Dedifferentiated amniotic fluid mesenchymal stem cell (primary cell): Measurements from ENCODE around the gene DSEL.
A peak's percentile ranks its signal among the peaks of the same experiment; 100 is the strongest.

ENCODE experiments used
- DNase-seq: peaks from one replicate; pipeline ENCODE4 v3.0.0-alpha.2; 2016; ENCODE audit errors: extremely low spot score

Gene DSEL

DNA sequence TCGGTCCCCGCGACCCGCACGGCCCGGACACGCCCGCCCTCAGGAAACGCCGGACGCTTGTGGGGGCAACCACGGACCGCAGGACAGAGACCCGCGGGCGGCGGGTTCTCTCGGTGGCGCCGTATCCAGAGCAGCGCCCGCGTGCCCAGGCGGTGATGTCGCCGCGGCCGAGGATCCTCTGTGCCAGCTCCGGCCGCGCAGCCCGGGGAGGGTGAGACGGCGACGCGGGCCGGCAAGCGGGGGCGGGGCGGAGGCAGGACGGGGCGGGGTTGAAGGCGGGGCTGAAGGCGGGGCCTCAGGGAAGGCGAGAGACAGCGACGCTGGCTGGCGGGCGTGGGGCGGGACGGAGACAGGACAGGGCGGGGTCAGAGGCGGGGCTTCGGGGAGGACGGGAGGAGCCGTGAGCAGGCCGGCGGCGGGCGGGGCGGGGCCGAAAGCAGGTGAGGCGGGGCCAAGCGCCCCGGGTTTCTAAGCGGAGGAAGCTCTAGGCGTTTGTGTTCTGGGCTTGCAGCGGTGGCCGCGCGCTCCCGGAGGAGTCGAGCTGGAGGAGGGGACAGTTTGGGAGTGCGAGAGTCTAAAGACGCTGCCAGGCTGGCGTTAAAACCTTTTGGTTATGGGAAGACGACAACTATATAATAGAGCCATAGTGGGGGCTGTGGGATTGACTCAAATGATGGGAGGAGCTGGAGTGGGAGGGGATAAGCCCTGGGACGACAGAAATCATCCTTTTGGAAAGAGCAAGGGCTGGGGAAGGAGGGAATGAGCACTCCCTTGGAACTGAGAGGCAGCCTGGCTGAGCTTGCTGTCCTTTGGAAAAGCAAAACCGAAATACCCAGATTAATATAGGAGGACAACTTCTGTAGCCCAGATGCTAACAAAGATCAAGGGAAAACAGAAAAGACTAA lies at the start of gene DSEL:
Gene DSEL, minus strand, starts transcription at position 182 of the 905 bp plus-strand sequence. CDS start 2,112 bp downstream, outside the sequence.
- peak; percentile 96 for DNase-seq

DNA sequence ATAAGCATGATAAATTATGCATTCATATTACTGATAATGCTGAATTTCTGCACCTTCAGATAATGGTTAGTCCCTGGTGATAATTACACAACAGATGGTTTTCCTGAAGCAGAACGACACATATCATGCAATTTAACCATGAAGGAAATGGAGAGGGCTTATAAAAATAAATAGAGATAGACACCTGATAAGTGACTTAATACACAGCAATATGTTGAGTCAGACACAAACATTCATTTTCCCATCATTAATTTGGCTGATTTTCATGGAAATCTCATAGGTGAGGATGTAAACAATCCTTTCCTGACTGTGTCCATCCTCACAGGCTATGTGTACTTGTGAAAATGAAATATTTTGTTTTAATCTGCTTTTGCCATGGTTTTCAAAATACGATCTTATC lies 36.9 kb upstream of the DSEL start:
- DNase-seq, result no peak

DNA sequence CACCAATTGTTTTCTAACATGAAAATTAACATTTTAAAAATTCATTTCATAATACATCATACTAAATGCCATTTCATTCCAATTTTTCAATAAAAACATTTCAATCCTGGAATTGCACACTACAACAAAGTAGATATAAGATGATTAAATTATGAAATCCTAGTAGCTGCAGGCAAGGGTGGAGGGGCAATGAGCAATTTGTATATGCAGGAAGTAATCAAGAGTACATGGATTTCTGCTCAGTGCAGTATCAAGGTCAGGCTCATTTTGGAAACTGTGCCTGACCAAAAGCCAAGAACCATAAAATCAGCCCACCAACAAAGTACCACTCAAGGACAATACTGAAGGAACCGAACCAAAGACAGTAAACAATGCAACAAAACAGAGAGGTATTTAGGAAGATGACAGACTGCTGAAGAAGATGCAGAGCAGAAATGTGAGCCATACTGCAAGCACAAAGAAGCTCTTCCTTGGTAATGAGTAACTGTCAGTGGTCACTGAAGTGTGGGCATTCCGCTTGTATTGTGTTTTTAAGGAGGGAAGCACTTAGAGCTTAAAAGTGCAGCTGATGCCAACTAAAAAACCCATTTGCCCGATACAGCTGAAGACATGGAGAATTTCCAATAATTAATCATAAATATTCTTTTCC lies 34.5 kb upstream of the DSEL start:
- no peak for DNase-seq

DNA sequence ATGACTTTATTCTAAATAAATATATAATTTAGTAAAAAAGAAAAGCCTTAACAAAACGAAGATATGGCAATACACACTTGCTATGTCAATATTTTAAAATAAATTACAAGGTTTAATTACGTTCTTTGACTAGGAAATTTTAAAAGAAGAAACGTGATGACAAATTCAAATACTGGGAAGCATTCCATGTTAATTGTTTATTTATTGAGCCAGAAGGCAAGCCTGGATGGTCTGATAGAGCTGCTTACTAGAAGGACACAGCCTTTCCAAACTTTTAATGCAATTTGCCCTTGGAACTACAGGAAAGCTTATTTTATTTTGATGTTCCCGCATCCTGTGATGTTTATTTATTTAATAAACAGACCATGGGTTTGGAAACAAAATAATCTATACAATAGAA lies 33.4 kb upstream of the DSEL start:
- DNase-seq, result no peak

DNA sequence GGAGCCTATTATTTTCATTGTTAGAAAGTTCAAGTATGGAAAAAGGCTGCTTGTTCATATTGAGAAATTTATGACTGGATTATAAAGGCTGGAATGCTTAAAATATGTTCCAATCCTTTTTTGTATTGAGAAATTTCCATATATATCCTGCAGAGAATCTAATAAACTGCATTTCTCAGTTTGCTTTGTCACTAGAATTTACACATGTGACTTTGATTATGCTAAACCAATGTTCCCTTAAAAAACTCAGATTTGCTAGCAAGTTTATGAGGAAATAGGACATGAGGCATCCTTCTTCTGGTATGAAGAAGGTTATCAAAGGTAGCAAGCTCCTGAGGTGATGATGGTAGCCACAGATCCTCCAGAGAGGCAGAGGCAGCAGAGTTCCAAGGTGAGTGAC lies 29.2 kb upstream of the DSEL start:
- DNase-seq, result no peak

DNA sequence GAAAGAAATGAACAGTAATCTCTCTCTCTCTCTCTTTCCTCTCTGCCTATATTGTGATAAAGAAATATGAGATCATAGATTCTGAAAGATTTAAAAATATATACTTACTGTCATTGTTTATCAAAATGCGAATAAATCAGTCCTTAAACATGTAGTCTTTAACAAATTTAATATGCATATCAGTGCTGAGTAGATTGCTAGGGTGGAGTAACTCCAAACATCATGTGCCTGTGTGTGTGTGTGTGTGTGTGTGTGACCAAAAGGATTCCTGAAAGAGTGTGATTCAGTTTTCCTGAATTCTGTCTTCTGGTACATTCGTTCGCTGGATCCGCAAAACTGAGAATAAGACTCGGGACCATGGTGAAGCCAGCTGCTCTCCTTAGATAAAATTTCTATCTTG lies 24.0 kb upstream of the DSEL start:
- DNase-seq, result no peak

DNA sequence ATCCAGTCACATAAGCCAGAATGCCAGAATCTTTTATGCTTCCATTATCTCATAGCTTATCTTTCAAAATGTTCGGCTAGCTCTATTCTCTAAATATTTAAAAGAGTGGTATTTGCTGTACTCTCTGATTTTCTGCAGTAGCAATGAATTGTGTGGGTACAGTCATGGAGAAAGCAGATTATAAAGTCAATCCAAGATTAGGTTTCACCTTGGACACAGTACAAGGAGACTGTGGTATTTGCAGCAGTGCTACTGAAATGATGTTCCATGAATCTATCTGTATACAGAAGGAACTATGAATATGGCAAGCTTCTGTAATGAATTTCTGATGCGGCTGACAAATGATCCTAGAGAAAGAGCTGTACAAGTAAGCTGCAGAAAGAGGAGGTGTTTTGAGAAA lies 15.4 kb upstream of the DSEL start:
- DNase-seq, result no peak

DNA sequence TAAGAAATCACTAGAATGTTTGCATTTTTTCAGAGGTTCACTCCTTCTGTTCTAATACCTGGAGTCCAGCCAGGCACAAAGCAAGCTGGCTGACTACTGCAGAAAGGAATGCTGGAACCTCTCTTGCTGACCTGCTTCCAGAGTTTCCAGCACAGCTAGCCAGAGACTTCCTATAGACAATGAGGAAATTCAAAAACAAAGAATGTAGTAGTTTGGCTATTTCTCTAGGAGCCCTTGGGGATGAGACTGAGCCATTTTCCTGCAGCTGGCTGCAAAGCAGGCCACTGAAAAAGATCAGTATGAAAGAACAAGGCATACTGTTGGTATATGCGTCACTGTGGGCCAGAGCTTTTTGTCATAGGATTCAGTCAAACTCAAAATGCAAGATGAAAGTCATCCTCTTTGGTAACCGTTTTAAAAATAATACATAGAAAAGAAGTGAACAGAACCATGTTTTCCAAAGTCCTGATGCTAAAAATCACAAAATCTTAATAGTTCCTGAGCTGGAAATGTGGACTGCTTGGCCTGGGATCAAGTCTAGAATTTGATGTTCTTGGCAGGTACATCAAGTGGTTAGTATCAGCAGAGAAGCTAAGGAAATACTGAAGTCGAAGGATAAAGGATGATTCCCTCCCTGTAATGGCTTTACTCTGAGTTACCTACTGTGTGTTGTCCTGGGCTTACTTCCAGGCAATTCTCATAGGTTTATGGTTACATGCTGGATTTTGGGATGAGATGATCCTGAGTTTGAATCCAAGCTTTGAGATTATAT lies 9.0 kb upstream of the DSEL start:
- peak; percentile 90 for DNase-seq

DNA sequence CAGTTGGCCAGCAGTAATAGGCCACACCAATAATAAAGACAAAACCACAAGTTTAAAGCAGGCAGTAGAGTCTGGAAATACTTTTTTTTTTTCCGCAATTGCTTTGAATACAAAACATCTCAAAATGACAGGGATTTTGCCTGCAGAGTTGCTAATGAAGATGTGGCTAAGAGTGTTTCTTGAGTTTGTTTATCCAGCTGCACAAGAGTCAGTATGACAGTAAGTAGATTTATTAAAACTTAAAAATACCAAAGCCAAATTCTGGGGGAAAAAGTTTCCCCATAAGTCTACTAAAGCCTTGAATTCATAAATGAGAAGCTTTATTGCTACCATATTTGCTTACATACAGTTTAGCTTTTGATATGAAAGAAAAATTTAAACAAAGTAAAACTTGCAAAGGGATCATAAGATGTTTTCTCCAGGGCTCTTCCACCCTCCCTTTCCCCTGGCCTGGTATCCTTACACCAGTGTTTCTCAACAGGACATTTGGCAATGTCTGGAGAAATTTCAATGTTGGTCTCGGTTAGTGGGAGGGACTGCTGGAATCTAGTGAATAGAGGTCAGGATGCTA lies 3.9 kb upstream of the DSEL start:
- DNase-seq, result peak; percentile 61

DNA sequence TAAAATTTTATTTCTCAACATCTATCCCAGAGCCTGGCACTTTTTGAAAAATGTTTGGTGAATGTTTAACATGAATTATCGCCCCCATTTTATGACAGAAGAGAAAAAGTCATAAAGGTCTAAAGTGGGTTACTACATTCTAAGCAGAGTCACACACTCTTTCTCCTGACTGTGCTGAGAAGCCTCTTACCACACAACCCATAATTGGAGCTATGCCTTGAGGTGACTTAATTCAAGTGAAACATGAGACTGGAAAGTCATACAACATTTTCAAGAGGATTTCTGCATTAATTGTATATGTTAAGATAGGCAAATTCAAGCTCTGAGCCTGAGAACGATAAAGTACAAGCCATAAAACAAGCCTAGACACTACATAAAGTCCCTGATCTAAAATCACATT lies 3.1 kb upstream of the DSEL start:
- peak; percentile 70 for DNase-seq

DNA sequence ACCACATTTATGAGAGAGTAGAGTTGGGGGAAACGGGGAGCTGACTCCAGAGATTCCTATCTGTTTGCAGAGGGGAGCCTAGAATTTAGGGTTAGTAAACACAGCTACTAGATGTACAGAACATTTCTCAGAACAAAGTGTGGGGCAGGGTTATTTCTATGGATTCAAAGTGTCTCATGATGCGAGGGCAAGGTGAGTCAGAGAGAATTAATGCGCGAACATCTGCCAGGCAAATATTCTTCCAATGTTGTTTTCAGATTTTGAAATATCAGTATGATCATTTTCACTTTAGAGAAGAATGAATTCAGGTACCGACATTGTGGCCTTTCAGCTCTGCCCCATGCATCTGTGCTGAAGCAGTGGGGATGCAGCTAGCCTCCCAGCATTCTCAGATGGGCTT lies 2.0 kb upstream of the DSEL start:
- no peak for DNase-seq

DNA sequence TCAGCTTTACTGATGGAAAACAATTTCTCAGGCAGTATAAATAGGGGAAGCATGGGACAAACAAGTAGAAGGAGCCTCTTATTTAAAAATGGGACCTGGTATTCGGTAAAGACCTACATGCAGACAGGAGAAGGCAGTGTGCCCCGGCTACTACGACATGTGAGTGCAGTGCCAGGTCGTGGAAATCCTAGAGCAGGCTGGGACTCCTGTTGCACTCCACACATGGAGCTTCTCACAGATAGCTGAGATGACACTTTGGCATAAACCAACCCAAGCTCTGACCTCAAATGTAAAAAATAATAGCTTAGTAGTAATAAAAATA lies 885 bp upstream of the DSEL start:
- no peak for DNase-seq

DNA sequence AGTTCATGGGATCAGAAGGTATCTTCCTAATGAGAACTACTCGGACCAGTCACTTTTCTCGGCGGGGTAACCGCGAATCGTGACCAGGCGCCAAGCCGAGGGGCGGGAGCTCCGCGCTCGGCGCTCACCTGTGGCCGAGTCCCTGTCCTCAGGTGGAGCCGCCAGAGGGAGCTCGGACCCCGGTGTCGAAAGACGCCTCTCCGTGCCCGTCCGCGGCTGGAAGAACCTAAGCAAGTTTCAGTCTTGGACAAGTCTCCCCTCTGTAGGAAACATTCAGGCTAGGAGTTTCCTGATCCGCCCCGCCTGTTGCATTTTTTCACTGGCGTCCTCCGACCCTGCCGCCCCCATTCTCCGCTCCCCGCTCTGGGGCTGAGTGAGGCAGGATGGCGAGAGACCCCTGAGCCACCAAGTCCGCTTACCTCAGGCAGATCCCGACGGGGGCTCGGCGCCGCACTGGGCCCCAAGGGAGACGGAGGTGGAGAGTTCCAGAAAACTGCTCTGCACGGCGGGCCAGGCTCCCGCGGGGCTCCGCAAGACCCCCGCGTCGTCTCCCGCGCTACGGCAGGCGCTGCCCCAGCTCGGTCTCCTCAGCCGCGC lies 480 bp downstream of the DSEL start:
- DNase-seq, result peak; percentile 86

DNA sequence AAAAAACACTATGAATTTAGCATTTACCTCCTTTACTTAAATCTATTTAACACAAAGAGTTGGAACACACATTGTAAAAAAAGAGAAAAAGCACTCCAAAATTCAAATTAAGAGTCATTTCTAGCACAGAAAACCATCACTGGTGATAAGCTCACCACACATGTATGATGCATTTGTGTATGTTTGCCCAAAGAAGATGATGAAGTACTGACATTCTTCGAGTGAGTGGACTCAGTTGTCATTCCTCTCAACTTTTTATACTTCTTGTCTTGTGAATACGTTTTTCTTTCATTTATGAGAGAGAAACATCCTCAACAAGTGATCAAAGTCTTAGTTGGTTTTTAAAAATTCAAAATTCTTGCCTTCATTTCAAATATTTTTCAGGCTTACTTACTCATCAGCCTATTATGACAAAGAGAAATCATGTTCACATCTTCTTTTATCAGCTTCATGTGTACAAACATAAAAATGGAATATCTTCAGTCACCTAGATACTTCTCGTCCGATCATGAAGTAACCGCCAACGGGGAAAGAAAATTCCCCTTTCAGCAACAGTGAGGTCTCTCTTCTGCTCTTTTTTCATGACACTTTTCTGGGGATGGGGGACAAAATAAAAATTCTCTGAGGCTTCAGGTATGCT lies 1.5 kb downstream of the DSEL start:
- no peak for DNase-seq

DNA sequence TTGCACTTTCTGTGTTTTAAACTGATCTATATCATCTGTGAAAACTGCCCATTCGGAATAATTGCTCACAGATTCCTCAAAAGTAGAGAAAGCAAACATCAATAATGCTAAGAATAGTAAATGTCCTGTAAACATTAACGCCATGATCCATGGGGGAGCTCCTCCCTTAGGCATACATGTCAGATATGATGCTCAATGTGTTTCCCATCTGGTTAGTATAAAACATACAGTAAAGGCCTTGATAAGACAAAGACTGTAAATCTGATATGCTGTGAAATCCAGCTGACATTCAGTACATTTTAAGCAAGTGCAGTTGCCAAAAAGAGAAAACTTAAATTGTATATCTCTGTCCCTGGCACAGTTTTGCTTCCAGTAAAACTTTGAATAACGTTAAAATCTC lies 2.1 kb downstream of the DSEL start:
- DNase-seq, result no peak

DNA sequence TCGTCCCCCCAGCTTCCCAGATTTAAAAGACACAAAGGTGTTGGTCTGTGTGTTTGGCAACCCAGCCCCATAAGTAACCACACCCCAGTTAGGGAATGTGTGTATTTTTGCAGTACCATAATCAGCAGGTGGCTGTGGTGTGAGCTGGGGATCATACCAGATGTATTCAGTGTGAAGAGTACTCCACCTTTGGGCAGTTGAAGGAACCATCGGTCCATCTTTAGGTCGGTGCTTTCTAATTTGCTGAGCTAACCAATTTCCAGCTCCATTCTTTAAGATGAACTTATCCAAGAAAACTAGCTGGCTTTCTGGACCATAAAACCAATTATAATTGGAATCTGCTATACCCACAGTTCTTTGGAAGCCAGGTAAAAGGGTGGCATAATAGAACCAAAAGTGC lies 3.2 kb downstream of the DSEL start:
- DNase-seq, result no peak

DNA sequence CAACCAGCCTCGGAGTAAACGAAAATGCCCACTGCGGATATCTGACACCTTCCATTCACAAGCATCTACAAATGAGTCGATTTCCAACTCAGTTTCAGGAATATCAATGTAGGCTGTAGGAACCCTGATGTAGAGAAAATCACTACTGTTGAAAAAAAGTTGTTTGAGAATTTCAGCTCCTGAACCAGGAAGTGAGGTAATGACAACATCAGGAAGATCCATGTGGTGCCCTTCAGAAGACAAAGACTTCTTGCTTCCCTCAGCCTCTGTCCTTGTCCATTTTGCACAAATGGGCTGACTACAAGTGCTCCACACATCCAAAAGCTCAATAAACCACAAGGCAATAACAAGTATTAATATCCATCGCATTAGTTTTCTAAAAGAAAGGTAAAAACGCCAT lies 4.7 kb downstream of the DSEL start:
- no peak for DNase-seq

DNA sequence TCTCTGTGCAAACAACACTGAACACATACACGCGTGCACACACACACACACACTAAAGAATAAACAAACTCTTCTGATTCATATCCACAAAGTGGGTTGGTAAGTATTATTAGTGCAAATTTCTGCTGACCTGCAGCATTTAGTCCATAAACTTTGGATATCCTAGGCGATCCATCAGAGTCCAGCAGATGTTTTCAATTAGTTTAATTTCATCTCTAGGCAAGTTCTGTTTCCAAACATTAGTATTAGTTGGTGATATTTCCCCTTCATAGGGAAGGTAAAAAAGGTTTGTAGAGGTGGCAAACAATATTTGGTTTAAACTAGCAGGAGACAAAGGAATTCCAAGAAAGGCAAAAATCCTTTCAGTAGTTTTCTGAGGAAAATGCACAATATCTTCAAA lies 5.7 kb downstream of the DSEL start:
- DNase-seq, result no peak

DNA sequence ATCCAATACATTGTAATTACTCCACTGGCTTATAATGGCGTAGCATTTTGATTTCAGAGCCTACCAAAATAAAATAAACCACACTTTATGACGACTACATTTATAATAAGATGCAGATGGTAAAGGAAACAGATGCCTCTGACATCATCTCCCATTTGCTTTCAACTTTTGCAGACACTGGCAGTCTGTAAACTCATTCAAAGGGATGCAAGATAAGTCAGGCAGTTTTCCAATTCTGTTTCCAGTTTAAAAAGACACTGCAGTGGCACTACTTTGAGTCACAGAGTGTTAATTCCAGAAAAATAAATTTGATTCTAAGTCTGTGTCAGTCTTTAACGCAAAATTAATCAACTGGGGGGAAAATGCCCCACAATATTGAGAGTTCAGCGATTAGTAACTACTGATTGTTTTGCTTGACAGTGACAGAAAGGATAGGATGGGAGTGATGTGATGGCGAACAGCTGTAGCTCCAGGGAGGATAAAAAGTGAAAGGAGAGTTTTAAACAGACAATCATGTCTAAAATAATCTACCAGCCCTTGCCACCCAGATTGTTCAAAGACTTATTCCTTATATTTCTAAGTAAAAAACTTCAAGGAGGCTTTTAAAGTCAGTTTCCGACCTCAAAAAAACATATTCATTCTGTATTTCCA lies 6.7 kb downstream of the DSEL start:
- peak; percentile 37 for DNase-seq

DNA sequence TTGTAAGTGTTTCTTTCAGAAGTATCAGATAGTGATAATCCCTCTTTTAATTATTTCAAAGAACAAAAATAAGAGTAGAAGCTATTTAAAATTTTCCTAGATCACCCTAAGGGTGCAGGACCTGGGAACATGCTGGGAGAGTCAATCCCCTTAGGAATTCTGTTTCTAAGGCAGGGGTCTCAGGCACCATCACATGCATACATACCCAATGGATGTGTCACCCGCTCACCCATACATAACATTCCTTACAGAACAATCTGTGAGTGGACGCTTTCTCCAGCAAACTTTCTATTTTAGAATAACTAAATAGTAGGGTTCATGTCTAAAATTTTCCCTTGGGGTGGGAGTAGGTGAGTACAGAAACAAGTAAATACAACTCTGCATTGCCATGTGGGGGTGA lies 8.4 kb downstream of the DSEL start:
- DNase-seq, result no peak

DNA sequence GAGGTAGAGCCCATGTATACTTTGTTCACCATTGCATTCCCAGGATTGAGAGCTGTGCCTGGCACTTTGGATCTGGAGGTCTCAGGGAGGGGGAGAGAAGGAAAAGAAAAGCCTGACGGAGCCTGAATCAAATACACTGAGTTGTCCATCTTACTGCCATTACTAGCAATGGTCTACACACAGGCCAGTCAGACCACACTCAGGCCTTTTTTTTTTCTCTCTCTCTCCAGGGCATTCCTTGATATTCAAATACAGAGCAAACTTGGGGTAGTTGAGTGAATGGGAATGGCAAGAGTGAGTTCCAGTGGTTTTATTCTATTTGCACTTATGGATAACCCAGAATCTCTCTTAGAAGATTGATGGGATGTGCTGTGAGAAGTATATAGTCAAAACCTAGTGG lies 11.8 kb downstream of the DSEL start:
- no peak for DNase-seq
